HepG2 (cell line): Measurements from ENCODE around the gene LBR. TPM values are rescaled to one million over a fixed set of nuclear protein-coding genes. Genes with fewer than 3 reads are reported as not detected.

ENCODE experiments used
- ATAC-seq: fragments of 200-7000 bp; cut with Tn5 transposase; 3 replicates; pipeline ENCODE4 v1.9.1; 2020; ENCODE audit warnings: mild to moderate bottlenecking, moderate library complexity
- BruUV-seq: library from RNA; stranded (reverse); fragments of 400-500 nt; replicated peaks from 2 replicates; lab custom pipeline; 2021; lab: Mats Ljungman, UMichigan
- CTCF ChIA-PET: fragments of 300-600 bp; formaldehyde crosslinking; extraction: SDS; loops from one replicate; lab custom pipeline; 2021; ENCODE audit warnings: low total read pairs, inconsistent platforms, low intra/inter-chr PET ratio; lab: Yijun Ruan, JAX
- POLR2A ChIA-PET: fragments of 350-600 bp; sonication (Branson Sonifier 250); formaldehyde crosslinking; loops from one replicate; lab custom pipeline; 2020; ENCODE audit warnings: antibody characterized with exemption, inconsistent platforms; lab: Yijun Ruan, JAX
- DNase-seq: peaks from one replicate; pipeline ENCODE4 v3.0.0-alpha.2; 2015; ENCODE audit warnings: low spot score
- FAIRE-seq: peaks from 3 replicates; lab custom pipeline; 2011; peaks lifted over from hg19 to GRCh38; lab: Jason Lieb, UNC
- H2AFZ ChIP-seq: one replicate; pipeline ENCODE4 v1.6.1; 2011; ENCODE audit warnings: low read length, inconsistent platforms
- H3K27ac ChIP-seq: fragments of 300-600 bp; 3 replicates; pipeline ENCODE4 v1.8.0; 2011; ENCODE audit warnings: mixed run types, mild to moderate bottlenecking, mixed read lengths, low read length, inconsistent platforms; ENCODE audit not compliant: insufficient read depth; ENCODE audit errors: extremely low read length
- H3K27me3 ChIP-seq, 2 experiments: fragments of 200-600 bp in 1 of 2; 2 replicates in 1 of 2; 3 replicates in 1 of 2; pipeline versions ENCODE4 v1.6.0 to v1.8.0; 2011; ENCODE audit warnings: low read length in 2 of 2, mild to moderate bottlenecking in 2 of 2, moderate library complexity in 2 of 2, inconsistent platforms in 1 of 2; ENCODE audit not compliant: insufficient read depth in 2 of 2, control insufficient read depth in 1 of 2
- H3K36me3 ChIP-seq, 2 experiments: fragments of 200-600 bp in 1 of 2; replicated peaks in 1 of 2; 2 replicates in 1 of 2; 3 replicates in 1 of 2; pipeline versions ENCODE4 v1.5.1 to v1.8.0; 2011; ENCODE audit warnings: low read length in 2 of 2, inconsistent platforms in 1 of 2; ENCODE audit not compliant: insufficient read depth in 2 of 2, control insufficient read depth in 1 of 2
- H3K4me1 ChIP-seq: 2 replicates; pipeline ENCODE4 v1.5.1; 2012; ENCODE audit warnings: low read length, inconsistent platforms; ENCODE audit not compliant: insufficient read depth
- H3K4me2 ChIP-seq: 2 replicates; pipeline ENCODE4 v1.6.0; 2011; ENCODE audit warnings: low read depth, low read length, inconsistent platforms
- H3K4me3 ChIP-seq, 3 experiments: fragments of 200-600 bp in 1 of 3; sonication (generic), shearing (Covaris generic) in 1 of 3; replicated peaks in 1 of 3; 2 replicates each; pipeline ENCODE4 v1.5.1; 2011 to 2016; ENCODE audit warnings: low read length in 3 of 3, inconsistent platforms in 2 of 3, low read depth in 2 of 3, mild to moderate bottlenecking in 2 of 3, control low read depth in 1 of 3, mixed read lengths in 1 of 3; ENCODE audit not compliant: insufficient read depth in 1 of 3
- H3K79me2 ChIP-seq: one replicate; pipeline ENCODE4 v1.6.1; 2011; ENCODE audit warnings: low read length, inconsistent platforms; ENCODE audit not compliant: insufficient read depth
- H3K9ac ChIP-seq: 2 replicates; pipeline ENCODE4 v1.6.0; 2011; ENCODE audit warnings: mild to moderate bottlenecking, low read depth, low read length, inconsistent platforms; ENCODE audit not compliant: insufficient read depth
- H3K9me3 ChIP-seq: 2 replicates; pipeline ENCODE4 v1.5.1; 2012; ENCODE audit warnings: mild to moderate bottlenecking, low read length
- H4K20me1 ChIP-seq: 2 replicates; pipeline ENCODE4 v1.6.0; 2011; ENCODE audit warnings: inconsistent platforms, mild to moderate bottlenecking, low read length, moderate library complexity; ENCODE audit not compliant: insufficient read depth
- ARNT ChIP-seq: fragments of 450-650 bp; IDR thresholded peaks from 2 replicates; pipeline ENCODE4 v1.6.1; 2017
- DRAP1 ChIP-seq: IDR thresholded peaks from 2 replicates; pipeline ENCODE4 v1.6.1; 2016; ENCODE audit warnings: missing genetic modification reagents, missing compliant biosample characterization
- FIP1L1 ChIP-seq: fragments of 200-400 bp; formaldehyde crosslinking; IDR thresholded peaks from 2 replicates; pipeline ENCODE4 v1.6.1; 2018; ENCODE audit warnings: low read depth, mild to moderate bottlenecking, low read length, moderate library complexity, borderline replicate concordance; ENCODE audit not compliant: insufficient read depth
- FOXK1 ChIP-seq: sonication (generic); formaldehyde crosslinking; IDR thresholded peaks from 2 replicates; pipeline ENCODE4 v1.4.0; 2020; ENCODE audit warnings: low read depth, missing genetic modification reagents, borderline replicate concordance
- GLMP ChIP-seq: sonication (generic); formaldehyde crosslinking; IDR thresholded peaks from 2 replicates; pipeline ENCODE4 v1.9.0; 2021; ENCODE audit warnings: missing genetic modification reagents, mild to moderate bottlenecking, borderline replicate concordance
- HNRNPH1 ChIP-seq: fragments of 200-400 bp; formaldehyde crosslinking; optimal IDR thresholded peaks from 2 replicates; pipeline ENCODE3; 2017; ENCODE audit warnings: mild to moderate bottlenecking, low read depth, low read length
- KAT8 ChIP-seq: IDR thresholded peaks from 2 replicates; pipeline ENCODE4 v1.6.1; 2016; ENCODE audit warnings: missing genetic modification reagents, missing compliant biosample characterization
- KDM6A ChIP-seq: IDR thresholded peaks from 2 replicates; pipeline ENCODE4 v1.6.1; 2016; ENCODE audit warnings: low read depth
- KLF13 ChIP-seq: sonication (generic); formaldehyde crosslinking; IDR thresholded peaks from 2 replicates; pipeline ENCODE4 v1.4.0; 2020; ENCODE audit warnings: mild to moderate bottlenecking, missing genetic modification reagents
- TARDBP ChIP-seq: sonication (generic); formaldehyde crosslinking; IDR thresholded peaks from 2 replicates; pipeline ENCODE4 v1.8.0; 2022; ENCODE audit warnings: mild to moderate bottlenecking, missing genetic modification reagents
- U2AF1 ChIP-seq: fragments of 200-400 bp; formaldehyde crosslinking; optimal IDR thresholded peaks from 2 replicates; pipeline ENCODE3; 2017; ENCODE audit warnings: mild to moderate bottlenecking, low read depth, low read length
- ZFP37 ChIP-seq: sonication (generic); formaldehyde crosslinking; IDR thresholded peaks from 2 replicates; pipeline ENCODE4 v1.4.0; 2020; ENCODE audit warnings: missing genetic modification reagents, borderline replicate concordance
- ZNF12 ChIP-seq: sonication (generic); formaldehyde crosslinking; IDR thresholded peaks from 2 replicates; pipeline ENCODE4 v1.5.0; 2020; ENCODE audit warnings: missing genetic modification reagents
- ZNF564 ChIP-seq: sonication (generic); formaldehyde crosslinking; IDR thresholded peaks from 2 replicates; pipeline ENCODE4 v1.8.1; 2023; ENCODE audit warnings: mild to moderate bottlenecking, missing genetic modification reagents
- ZNF589 ChIP-seq: sonication (generic); formaldehyde crosslinking; conservative IDR thresholded peaks from 2 replicates; pipeline ENCODE4 v1.8.0; 2022; ENCODE audit warnings: mild to moderate bottlenecking, moderate library complexity, missing genetic modification reagents
- ZNF687 ChIP-seq: sonication (generic); formaldehyde crosslinking; IDR thresholded peaks from 2 replicates; pipeline ENCODE4 v1.5.1; 2020; ENCODE audit warnings: mild to moderate bottlenecking, missing genetic modification reagents, moderate library complexity
- ZNF788 ChIP-seq: sonication (generic); formaldehyde crosslinking; IDR thresholded peaks from 2 replicates; pipeline ENCODE4 v1.5.0; 2020; ENCODE audit warnings: mild to moderate bottlenecking, missing genetic modification reagents, borderline replicate concordance
- WGBS: methylation state at CpG from one replicate; pipeline ENCODE4 v1.1.6; 2017; ENCODE audit warnings: low lambda C conversion rate; 5-methylcytosine and 5-hydroxymethylcytosine counted together
- in situ Hi-C: cut with HindIII; loops from 2 replicates; pipeline ENCODE4 v1.10.0; 2017; ENCODE audit warnings: low pct_unique_long_range_greater_than_20kb; ENCODE audit not compliant: extremely low pct_ligation_motif_present
- intact Hi-C: fragments of 100-400 bp; cut with micrococcal nuclease; formaldehyde crosslinking; loops from one replicate; pipeline ENCODE4 v1.10.0; 2022; ENCODE audit not compliant: unreplicated experiment
- polyA plus RNA-seq, 8 experiments: library from polyadenylated mRNA; depleted of rRNA in 3 of 8; stranded (reverse) in 7 of 8; unstranded in 1 of 8; fragments of >200 nt; fragmentation: Illumina TruSeq in 4 of 8; extraction: Trizol in 4 of 8; gene quantifications; 2 replicates each; pipeline versions ENCODE4 v1.2.1 to v1.2.3, GENCODE V29; 2011 to 2016; ENCODE audit warnings: low read depth in 4 of 8, missing spikeins in 1 of 8, mixed read lengths in 1 of 8; ENCODE audit not compliant: insufficient read depth in 1 of 8
- total RNA-seq, 5 experiments: library from RNA; depleted of rRNA; stranded (reverse); fragments of >200 nt; fragmentation: Illumina TruSeq; extraction: Trizol; gene quantifications; 2 replicates each; pipeline ENCODE4 v1.2.3, GENCODE V29; 2016; ENCODE audit warnings: low read depth in 1 of 5
- TF ChIP-seq, protein P1 (sequence below): sonication (generic); formaldehyde crosslinking; IDR thresholded peaks from 2 replicates; pipeline ENCODE4 v1.5.0; 2020; ENCODE audit warnings: mild to moderate bottlenecking, low read depth, missing genetic modification reagents, borderline replicate concordance

LBR gene
- total and polyA plus RNA-seq, 2 of the 13 experiments (the other 11 are each of a cell fraction or from before 2014, with no cell fraction given): 38.9 to 76.7 TPM

GRCh38 chr1:225450491-225451191 is 22.8 kb upstream of the LBR start:
- Histone ChIP-seq H3K27ac (no peak overlapping the region), H3K4me1 (peaks cover 90% of the 10 kb centered on the region), H3K9ac (no peak overlapping the region), H3K4me3 (peak overlapping the region in 1 of 3 experiments; percentile 17; a peak in 1 of 6 replicates), H4K20me1 (no peaks in the 10 kb centered on the region), H3K27me3 (no peaks in the 10 kb centered on the region; a peak in 1 of 5 replicates), H2AFZ (no peak overlapping the region), H3K79me2 (no peaks in the 10 kb centered on the region), H3K36me3 (no peaks in the 10 kb centered on the region), H3K4me2 (peak overlapping the region; percentile 50), H3K9me3 (no peaks in the 10 kb centered on the region)
- DNase-seq (peak; percentile 78), FAIRE-seq (no peak), ATAC-seq (peak; percentile 66)
- ChIA-PET POLR2A (interaction anchor here (2.0 kb wide), 1 partner anchor 9 kb away, joined by 4 read pairs; no protein-coding TSS in a partner anchor), CTCF (no interaction called here)
- no TSS peak for BruUV-seq
- intact Hi-C loops (no loop called here), in situ Hi-C loops (no loop called here)
- 20% methylated on average over 12 of the region's 12 CpGs for WGBS
- TF ChIP-seq TARDBP (CRISPR knock-in tag) (no peak; the same call in 1 of the 2 replicates), U2AF1 (no peak), ZNF564 (CRISPR knock-in tag) (no peak), DRAP1 (CRISPR knock-in tag) (peak; percentile 25; the same call in 1 of the 2 replicates), HNRNPH1 (no peak), ZNF589 (no peak), KLF13 (CRISPR knock-in tag) (no peak), KAT8 (CRISPR knock-in tag) (0 out of 2 replicates have a peak, but pooled peaks have one; percentile 15), ZNF788 (peak; percentile 40; the same call in 1 of the 2 replicates), FOXK1 (CRISPR knock-in tag) (peak; percentile 39; the same call in 1 of the 2 replicates), KDM6A (CRISPR knock-in tag) (no peak), ZFP37 (peak; percentile 29; the same call in 1 of the 2 replicates), ZNF687 (peak; percentile 60), ZNF12 (CRISPR knock-in tag) (no peak), GLMP (CRISPR knock-in tag) (no peak), FIP1L1 (no peak), ARNT (no peak)
- TF ChIP-seq, protein P1, sequence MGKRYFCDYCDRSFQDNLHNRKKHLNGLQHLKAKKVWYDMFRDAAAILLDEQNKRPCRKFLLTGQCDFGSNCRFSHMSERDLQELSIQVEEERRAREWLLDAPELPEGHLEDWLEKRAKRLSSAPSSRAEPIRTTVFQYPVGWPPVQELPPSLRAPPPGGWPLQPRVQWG: no peak
